HT-29 (cell line): ENCODE data around the gene MIER1. TPM values are rescaled to one million over a fixed set of nuclear protein-coding genes. Genes with fewer than 3 reads are reported as not detected.

Experiments
- DNase-seq: peaks from one replicate; pipeline ENCODE4 v3.0.0-alpha.2; 2015; ENCODE audit warnings: low spot score
- total RNA-seq: library from RNA; depleted of rRNA; stranded (reverse); fragments of >200 nt; shearing (Covaris generic); gene quantifications from 2 replicates; pipeline ENCODE4 v1.2.3, GENCODE V29; 2014; rRNA removed

MIER1 gene
- total RNA-seq, 1 experiment from 2014 or later: 12.5 TPM

- peak; percentile 88 for DNase-seq
Observed at GRCh38 chr1:66996018-66996682, 71.4 kb downstream of the MIER1 start.

- no peak for DNase-seq
Observed at GRCh38 chr1:66998972-66999371, 74.2 kb downstream of the MIER1 start.

GRCh38 chr1:66999640-67000400, 75.0 kb downstream of the MIER1 start:
- DNase-seq: no peak

- no peak for DNase-seq
Observed at GRCh38 chr1:67001682-67002425, 77.1 kb downstream of the MIER1 start.

DNA sequence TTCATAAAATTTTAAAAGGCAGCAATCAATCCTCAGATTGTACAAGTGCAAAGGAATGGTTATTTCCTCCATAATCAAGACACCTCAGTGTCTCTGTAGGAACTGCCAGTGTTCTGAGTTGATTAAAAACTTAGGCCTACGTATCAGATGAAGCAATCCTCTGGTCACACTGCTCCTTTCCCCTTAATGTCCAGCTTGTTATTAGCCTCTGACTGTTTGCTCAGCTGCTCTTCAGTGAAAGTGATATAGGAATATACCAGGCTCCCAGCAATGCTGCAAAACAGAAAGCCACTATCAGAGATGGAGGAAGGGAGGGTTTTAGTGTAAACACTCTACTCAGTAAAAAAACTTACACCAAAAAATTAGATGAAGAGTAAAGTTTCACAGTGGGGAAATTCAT, 79.4 kb downstream of the MIER1 start:
- DNase-seq: no peak

GRCh38 chr1:67005068-67005467, 80.3 kb downstream of the MIER1 start:
- no peak for DNase-seq

- no peak for DNase-seq
Observed at GRCh38 chr1:67009792-67010191, 85.0 kb downstream of the MIER1 start.

DNA sequence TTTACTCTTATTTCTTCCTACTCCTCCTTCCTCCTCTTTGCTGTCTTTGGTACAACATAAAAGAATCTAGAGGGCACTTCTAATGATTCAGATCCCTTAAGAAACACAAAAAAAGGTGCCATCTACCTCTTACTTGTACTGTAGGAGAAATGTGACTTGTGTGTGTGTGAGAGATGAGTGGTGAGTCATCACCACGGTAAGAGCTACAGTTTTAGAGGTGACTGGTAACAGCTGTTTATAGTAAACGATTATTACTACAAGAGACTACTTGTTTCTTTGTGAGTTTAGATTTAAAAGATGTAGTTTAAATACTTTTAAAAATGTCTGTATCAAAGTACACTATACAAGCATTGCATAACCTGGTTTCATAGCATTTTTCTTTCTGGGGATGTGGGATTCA, 88.8 kb downstream of the MIER1 start:
- DNase-seq: peak; percentile 9

- no peak for DNase-seq
Observed at GRCh38 chr1:67018574-67018973, 93.8 kb downstream of the MIER1 start.

GRCh38 chr1:67019121-67019520, 94.3 kb downstream of the MIER1 start:
- no peak for DNase-seq

- DNase-seq: no peak
Observed at GRCh38 chr1:67019600-67020136, 94.9 kb downstream of the MIER1 start.

DNA sequence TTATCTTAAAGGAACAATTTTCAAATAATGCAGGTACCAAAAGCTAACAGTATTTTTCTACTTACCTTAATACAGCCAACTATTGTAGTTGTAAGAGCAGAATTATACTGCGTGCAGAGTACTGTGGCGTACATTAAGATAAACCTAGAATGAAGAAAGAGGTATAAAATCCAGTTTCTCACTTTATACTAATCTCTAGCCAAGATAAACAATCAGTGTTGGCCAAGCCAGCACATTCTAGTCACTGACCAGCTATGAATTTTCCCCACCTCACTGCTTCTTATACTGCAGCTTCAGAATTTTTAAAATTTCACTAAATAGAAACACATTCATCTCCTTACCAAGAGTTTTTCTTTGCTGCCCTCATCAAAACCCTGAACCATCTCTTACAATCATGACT, 95.5 kb downstream of the MIER1 start:
- no peak for DNase-seq

- no peak for DNase-seq
Observed at GRCh38 chr1:67020765-67021164, 96.0 kb downstream of the MIER1 start.

DNA sequence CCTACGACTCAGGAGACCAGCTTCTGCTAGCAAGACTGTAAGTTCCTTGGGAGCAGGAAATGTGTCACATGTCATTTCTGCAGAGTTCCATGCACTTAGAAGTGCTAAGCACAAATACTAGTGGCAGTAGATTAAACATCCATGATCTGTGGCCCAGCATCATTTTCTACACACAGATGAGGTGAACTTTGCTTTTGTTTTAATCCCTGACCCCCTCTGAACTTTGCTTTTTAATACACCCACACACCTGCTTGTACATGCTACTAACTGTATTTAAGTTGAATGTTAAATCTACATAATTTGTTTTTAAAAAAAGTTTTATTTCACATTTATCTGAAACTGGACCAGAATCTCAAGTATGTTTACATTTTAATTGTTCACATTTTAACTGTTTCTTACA, 104.7 kb downstream of the MIER1 start:
- no peak for DNase-seq

DNA sequence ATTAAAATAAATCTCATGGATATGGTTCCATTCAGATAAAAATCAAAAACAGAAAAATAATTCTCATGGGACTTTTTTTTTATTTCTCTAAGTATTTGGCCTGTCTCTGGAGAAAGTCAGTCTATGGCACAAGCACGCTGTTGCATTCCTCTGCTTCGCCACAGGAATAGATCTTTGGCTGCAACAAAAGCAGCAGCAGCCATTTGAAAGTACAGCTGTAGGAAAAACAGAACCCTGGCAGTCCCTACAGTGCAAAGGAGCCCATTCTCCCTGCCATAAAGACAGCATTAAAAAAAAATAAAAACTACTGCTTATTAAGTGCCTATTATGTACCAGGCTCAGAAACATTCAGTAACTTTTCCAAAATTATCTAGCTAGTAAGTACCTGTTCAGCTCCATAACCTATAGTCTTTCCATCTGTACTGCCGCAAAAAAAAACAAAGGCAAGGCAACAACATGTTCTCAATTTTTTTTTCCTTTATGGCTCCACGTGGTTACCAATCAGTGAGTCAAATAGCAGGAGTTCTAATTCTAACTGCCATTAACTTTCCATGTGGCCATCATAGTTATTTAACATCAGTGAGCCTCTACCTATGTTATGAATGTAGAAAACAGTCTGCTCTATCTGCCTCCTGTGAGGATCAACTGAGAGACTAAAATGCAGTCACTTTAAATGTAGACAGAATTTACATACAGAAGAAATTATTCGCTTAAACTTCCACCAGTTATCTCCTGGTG, 106.5 kb downstream of the MIER1 start:
- no peak for DNase-seq

DNA sequence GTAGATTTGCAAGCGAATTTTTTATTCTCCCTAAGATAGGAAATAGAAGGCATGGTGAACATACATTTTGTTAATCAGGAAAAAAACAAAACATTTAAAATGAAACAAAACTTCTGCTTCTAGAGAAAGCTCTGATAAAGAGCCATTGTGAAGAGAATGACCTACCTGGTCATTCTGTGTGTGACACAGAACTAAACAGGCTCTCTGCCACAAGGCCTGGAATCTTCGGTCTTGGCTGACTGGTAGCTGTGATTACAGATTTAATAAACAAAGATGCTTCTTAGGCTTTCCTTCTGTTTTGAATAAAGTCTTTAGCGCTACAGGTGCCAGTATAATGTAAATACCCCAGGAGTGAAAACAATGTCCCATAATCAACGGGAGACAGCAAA, 107.1 kb downstream of the MIER1 start:
- no peak for DNase-seq

Other genes with a start within 250 kb of the MIER1 start
- not detected in 2 replicates for gene DYNLT5, start 172.5 kb upstream of the MIER1 start, total RNA-seq
- not detected in 2 replicates for gene INSL5, start 123.7 kb upstream of the MIER1 start, total RNA-seq
- 0.68 and 1.4 TPM in 2 replicates for gene DNAI4, start 134 bp upstream of the MIER1 start, total RNA-seq
- 3.8 and 3.9 TPM in 2 replicates for gene SLC35D1, start 129.2 kb downstream of the MIER1 start, total RNA-seq
- gene C1orf141, start 210.0 kb downstream of the MIER1 start, total RNA-seq: not detected in 2 replicates
- not detected in 2 replicates for gene IL23R, start 241.5 kb downstream of the MIER1 start, total RNA-seq